GM21576 (cell line): ENCODE results near the gene ACSBG1.

ENCODE experiments used
- ATAC-seq: cut with Tn5 transposase; IDR thresholded peaks from one replicate; pipeline ENCODE4 v1.9.1; 2021; ENCODE audit warnings: mild to moderate bottlenecking, moderate library complexity; ENCODE audit not compliant: unreplicated experiment

The ACSBG1 gene

DNA sequence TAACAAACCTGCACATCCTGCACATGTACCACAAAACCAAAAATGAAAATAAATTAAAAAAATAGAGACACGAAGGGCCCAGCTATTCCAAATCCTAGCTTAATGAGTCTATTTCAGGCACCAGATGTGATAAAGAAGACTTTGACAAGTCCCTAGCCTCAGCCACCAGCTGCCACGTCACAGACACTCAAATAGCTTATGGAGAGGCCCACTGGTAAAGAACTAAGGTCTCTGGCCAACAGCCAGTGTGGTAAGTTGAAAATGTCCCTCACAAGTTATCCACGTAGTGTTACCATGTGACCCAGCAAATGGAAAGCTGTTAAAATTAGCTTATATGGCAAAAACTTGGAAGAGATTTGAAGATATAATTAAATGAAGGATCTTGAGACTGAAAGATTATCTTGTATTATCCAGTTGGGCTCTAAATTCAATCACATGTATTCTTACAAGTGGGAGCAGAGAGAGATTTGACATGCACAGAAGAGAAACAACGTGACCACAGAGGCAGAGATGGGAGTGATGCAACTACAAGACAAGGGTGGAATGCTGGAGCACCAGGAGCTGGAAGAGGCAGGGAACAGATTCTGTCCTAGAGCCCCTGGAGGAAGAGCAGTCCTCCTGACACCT, 10.9 kb downstream of the ACSBG1 start:
- no peak for ATAC-seq

DNA sequence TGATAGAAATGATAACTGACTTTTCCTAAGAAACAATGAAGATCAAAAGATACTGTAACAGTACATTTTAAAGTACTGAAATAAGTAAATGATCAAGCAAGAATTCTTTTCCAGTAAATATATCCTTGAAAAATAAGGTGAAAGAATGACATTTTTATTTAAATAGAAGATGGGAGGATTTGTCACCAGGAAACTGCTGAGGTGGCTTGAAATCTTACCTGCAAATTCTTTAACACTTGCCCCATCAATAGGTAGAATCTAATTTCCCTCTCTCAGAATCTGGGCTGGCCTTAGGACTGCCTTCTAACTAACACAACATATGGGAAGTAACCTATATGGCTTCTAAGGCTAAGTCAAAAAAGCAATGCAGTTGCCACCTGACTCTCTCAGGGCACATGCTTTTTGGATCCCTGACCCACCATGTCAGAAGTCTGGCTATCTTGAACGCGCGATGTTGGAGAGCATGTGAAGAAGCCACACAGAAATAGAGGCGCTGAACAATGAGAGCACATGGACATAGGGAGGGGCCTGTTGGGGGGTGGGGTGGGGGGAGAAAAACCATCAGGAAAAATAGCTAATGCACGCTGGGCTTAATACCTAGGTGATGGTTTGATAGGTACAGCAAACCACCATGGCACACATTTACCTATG, 11.5 kb downstream of the ACSBG1 start:
- ATAC-seq: no peak

GRCh38 chr15:78220713-78221112, 13.7 kb downstream of the ACSBG1 start:
- no peak for ATAC-seq

DNA sequence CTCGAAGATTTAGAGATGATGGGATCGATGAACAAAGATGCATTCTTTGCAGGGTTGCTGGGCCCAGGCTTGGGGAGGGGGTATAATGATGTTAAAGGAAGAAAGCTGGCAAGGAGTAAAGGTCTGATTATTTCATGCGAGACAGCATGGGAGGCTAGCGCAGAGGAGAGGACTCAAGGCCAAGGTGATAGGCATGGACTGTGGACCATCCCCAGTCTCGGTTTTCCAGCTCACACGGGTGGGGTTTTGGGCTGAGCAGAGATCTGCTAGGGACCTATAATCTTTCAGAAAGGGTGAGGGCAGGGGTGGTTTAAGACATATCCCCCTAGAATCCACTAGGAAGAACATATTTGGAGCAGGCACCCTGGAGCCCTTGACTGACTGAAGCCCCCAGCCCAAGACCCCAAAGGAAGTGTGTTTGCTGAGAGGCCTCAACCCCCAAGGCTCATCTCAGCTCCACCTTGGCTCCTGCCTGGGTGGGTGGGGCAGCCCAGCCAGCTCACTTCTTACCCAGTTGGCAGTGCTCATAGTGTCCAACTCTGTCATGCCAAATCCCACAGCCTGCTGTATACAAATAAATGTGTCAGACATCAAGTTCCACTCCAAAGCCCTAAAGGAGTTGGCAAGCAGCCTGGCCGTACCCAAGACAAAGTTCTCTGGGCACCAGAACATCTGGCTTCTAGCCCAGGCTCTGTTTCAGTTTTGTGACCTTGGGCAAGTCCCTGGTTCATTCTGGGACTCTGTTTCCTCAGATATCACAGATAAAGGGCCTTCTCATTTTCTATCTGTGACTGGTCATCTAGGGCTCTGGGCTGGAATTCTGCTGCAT, 17.9 kb downstream of the ACSBG1 start:
- ATAC-seq: no peak

DNA sequence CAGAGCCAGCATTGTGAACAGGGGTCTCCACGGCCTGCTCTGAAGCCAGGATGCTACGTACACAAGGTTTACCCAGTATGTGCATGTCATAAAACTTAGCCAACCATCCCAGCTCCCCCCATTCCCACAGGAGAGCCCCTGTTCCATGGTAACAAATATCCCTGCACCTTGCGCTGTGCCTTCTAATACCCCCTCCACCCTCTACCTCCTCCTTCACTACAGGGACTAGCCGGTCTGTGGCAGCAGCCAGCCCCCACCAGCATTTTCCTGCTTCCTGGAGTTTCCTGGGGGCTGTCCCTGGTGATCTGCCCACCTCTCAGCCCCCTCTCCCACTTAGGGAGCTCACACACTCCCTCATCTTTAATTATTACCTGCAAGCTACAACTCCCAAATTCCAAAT, 20.4 kb downstream of the ACSBG1 start:
- no peak for ATAC-seq

GRCh38 chr15:78213425-78213750, 21.0 kb downstream of the ACSBG1 start:
- no peak for ATAC-seq

DNA sequence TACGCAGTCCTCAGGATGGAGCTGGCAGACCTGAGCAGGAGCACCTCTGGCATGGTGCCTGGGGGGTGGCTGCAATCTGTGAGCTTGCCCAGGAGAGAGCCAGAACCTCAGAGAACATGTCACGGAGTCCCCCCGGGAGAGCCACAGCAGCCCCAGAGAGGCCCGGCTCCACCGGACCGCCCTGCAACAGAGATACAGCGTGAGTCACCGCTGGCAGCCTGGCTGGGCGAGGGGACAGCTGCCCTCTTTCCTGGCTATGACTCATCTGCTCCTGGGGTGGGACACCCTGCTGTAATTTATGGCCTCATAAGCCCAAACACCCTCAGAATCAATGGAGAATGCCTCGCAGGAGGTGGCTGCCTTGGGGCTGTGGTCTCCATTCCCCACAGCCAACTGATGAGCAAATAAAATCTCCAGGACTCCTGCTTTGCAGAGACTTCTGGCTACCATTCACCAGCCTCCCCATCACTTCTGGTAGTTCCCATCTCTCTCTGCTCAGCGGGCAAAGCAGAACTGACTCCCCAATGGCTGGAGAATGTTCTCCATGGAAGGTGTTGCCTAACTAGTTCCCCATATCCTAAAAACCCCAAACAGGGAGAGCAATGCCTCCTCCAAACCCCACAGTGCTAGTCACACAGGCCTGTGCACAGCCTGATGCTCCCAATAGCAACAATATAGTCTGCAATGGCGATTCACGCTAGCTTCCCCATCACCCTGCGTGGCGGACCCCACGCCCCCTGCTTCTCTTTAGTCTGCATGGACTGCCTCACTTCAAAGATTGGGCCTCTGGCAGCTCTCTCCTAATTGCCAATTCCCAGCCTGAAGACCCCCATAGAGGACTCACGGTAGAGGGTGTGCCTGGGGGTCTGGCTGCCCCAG, 21.6 kb downstream of the ACSBG1 start:
- no peak for ATAC-seq

DNA sequence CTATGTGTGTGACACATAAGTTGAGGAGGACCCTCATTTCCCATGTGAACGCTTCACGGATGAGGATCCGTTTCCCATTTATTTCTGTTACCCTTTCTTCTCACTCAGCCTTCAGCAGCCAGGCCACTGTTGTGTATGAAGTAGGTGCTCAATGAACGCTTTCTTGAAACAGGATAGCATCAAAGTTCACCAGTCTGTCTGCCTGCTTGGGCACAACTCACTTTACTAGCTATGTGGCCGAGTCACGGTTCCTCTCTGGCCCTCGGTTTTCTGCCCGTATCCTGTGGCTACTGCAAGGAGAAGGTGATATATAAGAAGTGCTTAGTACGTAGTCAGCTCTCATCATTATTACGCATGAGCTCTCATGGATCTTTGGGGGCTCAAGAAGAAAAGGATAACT, 22.4 kb downstream of the ACSBG1 start:
- no peak for ATAC-seq

DNA sequence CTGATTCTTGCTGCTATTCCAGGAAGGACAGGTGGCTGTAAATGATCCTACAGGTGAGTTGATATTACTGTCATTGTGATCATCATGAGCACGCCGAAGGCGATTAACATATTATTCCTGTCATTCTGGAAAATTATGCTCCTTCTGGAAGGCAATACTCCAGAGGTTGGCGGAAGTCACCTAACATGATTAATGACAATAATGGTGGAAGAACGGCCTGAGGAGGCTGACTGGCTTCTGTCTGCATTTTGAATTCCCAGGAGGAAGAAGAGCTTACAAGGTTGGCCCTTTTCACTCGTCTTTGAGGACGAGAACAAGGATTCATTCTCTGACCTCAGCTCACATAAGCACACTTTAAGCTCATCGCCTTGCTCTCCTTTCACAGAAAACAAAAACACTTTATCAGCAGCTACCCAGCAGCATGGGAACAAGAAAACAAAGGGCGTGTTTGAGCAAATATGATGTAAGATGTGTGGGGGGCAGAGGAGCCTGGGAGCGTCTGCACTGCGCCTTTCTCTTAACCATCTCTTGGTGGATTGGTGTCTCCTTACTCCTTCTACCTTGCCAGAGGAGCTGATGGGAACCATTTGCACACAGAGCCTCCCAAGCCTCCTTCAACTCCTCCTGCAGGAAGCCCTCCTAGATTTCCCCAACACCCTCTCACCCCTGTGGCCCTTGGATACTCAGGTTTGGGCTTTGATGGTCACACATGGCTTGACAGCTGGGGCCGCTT, 23.0 kb downstream of the ACSBG1 start:
- no peak for ATAC-seq

- no peak for ATAC-seq
Observed at GRCh38 chr15:78210349-78210717, 24.0 kb downstream of the ACSBG1 start.

DNA sequence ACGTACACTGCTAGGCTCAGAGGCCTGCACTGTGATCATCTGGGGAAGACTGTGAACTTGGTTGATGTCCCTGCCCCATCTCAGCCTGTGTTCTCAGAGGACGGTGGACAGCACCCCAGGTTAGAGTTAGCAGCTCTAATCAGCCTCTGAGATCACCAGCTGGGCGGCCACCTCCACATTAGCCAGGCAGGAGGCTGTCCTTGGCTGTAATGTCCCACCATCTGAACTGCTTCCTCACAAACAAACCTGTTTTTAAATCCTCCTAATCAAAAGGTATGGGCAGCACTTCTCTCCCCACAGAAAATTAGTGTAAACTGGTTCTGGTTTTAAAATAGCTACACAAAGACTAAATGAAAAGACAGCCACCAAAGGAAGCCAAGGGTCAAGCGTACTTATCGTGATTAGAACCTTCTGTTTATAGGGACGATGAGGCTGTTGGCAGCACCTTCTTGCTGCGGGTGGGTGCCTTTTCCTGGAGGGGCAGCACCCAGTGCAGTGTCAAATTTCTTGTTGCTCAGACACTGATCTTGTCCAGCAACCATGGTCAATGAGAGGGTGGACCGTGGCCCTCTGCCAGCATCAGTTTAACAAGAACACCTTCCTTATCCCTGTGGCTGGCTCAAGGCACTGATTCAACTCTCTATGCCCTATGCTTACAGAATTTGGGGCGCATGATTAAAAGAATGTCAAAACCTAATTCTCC, 24.6 kb downstream of the ACSBG1 start:
- ATAC-seq: no peak

DNA sequence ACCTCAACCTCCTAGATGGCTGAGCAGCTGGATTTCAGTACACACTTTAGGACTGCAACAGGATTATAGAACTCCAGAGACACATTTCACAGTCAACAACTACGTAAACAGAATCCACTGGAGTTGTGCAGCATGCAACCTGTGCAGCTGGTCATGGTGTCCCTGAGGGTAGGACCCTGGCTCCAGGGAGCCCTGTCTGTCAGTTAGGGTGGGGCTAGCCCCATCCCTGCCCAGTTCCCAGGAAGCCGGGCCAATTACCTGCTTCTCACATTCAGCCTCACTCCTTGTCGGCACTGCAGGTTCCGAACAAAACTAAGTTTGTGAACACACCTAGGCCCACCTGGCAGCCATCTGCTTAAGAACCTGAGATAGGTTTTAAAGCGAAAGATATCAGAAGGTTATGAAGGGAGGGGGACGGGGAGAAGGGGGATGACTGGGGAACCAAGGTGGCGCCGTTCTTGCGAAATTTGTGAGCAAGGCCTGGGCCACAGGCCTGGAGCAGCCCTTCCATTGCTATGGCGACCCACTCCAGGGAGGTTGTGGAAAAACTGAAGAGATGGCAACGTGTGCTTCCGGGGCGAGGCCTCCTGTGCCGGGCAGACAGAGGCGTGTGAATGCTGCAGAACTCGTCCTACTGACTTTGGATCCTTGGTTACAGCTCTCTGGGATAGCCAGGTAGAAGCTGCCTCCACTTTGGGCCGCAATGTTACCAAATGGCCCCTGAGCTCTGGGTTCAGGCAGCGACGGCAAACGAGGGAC, 25.3 kb downstream of the ACSBG1 start:
- ATAC-seq: no peak

DNA sequence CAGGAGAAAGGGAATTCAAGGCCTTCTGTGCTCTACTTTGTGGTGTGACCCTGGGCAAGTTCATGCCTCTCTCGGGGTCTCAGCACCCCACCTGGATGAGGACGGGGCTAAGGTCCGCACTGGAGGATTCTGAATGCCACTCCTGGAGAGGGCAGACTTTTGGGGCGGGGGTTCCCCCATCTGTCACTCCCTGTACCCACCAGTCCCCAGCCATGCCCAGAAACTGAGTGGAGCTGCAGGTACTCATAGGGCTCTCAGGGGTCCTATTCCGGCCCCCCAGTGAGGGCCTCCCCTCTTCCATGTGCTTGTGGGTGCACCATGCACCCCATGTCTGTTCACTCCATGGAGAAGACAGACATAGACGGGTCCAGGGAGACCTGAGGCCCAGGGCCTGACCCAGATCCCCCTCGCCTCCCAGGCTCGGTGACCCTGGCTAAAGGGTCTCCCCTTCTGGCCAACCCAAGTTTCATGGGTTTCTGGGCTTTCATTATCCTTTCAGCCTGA, 26.0 kb downstream of the ACSBG1 start:
- no peak for ATAC-seq

- ATAC-seq: no peak
Observed at GRCh38 chr15:78207641-78208340, 26.6 kb downstream of the ACSBG1 start.

DNA sequence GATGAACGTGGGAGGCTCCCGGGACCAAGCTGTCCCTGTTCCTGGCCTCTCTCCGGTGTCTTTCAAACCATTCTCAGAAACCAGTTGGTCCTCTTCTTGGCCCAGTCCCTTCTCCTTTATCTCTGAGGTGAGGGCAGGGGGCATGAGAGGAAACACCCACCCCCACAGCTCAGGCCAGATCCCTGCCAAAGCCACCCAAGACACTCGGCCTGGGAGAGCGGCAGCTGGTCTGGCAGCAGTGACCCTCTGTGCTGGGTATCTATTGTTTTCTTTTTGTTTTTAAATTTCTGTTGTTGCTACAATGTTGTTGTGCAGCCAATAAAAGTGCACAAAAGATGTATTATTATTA, 27.3 kb downstream of the ACSBG1 start:
- no peak for ATAC-seq

DNA sequence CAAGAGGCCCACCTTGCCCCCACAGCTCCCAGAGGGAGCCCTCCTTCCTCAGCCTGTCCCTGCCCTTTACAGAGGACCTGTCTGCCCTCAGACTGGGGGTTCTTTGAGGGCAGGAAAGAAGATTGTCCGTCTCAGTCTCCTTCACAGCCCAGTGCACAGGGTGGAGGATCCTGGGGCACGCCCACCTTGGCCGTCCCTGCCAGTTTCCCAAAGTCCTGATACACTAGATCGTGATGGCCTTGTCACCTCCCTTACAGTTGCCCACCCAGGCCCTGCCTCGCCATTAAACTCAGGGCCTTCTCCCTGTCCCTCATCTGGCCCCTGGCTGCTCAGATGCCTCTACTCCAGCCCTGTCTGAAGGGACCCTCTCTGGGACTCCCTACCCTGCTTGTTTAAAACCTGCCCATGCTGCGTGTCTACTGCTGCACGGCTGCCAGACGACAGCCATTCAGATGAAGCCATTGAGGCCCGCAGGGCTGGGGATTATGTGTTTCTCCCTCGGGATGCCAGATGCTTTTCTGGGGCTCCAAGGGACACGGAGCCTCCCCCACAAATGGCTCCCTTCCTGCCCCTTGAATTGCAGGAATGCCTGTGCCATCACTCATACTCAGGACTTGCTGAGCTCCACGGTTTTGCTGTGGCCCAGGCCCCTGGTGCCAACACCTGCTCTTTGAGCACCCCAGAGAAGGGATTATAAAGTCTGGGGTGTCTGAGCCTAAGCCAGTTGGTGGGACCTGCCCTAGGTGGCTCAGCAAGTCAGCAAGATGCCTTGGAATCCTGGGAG, 27.8 kb downstream of the ACSBG1 start:
- no peak for ATAC-seq

DNA sequence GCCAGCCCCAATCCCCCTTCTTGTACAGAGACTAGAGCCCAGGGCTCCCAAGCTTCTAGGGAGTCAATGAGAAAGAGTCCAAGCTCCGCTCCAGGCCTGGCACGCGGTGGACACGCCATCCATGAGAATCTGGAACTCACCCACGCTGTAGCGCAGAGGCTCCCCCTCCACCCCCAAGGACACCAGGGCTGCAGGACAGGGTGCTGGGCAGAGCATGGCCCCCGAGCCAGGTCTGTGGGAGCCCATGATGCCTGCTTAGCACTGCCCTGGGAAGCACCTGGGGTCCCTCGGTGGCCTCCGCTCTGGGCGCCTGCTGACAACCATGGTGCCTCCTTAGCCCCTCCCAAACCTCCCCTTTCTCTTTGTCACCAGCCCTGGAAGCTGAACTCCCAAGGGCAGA, 28.5 kb downstream of the ACSBG1 start:
- ATAC-seq: no peak

- no peak for ATAC-seq
Observed at GRCh38 chr15:78205337-78205736, 29.0 kb downstream of the ACSBG1 start.
